ENCODE measurements around the gene ELMOD1.

ELMOD1 gene

GRCh38 chr11:107587306-107587979 is 3.5 kb upstream of the ELMOD1 start:
- no peak for DNase-seq

- peak; percentile 27 for DNase-seq
These were observed 657 bp downstream of the ELMOD1 start for GRCh38 chr11:107591378-107592230.

- no peak for DNase-seq
These were observed 1.3 kb downstream of the ELMOD1 start for GRCh38 chr11:107592231-107592590.

- DNase-seq: no peak
These were observed 1.9 kb downstream of the ELMOD1 start for GRCh38 chr11:107592813-107593212.

GRCh38 chr11:107593951-107594350 is 3.0 kb downstream of the ELMOD1 start:
- no peak for DNase-seq

- DNase-seq: no peak
These were observed 3.8 kb downstream of the ELMOD1 start for GRCh38 chr11:107594736-107595135.

- DNase-seq: no peak
These were observed 7.5 kb downstream of the ELMOD1 start for GRCh38 chr11:107598225-107599139.

- DNase-seq: no peak
These were observed 14.4 kb downstream of the ELMOD1 start for GRCh38 chr11:107605061-107606006.

GRCh38 chr11:107606141-107606540 is 15.2 kb downstream of the ELMOD1 start:
- no peak for DNase-seq

- no peak for DNase-seq
These were observed 17.9 kb downstream of the ELMOD1 start for GRCh38 chr11:107608809-107609208.

- no peak for DNase-seq
These were observed 18.7 kb downstream of the ELMOD1 start for GRCh38 chr11:107609400-107610218.

GRCh38 chr11:107612445-107612844 is 21.5 kb downstream of the ELMOD1 start:
- no peak for DNase-seq

- peak; percentile 4 for DNase-seq
These were observed 29.0 kb downstream of the ELMOD1 start for GRCh38 chr11:107619926-107620325.

GRCh38 chr11:107621081-107621480 is 30.1 kb downstream of the ELMOD1 start:
- no peak for DNase-seq

- no peak for DNase-seq
These were observed 32.2 kb downstream of the ELMOD1 start for GRCh38 chr11:107623183-107623582.

- DNase-seq: no peak
These were observed 34.2 kb downstream of the ELMOD1 start for GRCh38 chr11:107624983-107625684.

GRCh38 chr11:107625685-107625989 is 34.7 kb downstream of the ELMOD1 start:
- DNase-seq: no peak

- DNase-seq: no peak
These were observed 40.1 kb downstream of the ELMOD1 start for GRCh38 chr11:107631043-107631442.

GRCh38 chr11:107631931-107632330 is 41.0 kb downstream of the ELMOD1 start:
- DNase-seq: no peak

- no peak for DNase-seq
These were observed 55.8 kb downstream of the ELMOD1 start for GRCh38 chr11:107646783-107647182.

GRCh38 chr11:107648242-107648641 is 57.3 kb downstream of the ELMOD1 start:
- no peak for DNase-seq

Measured in midbrain (tissue), 1 donor.